ENCODE data around the gene HNRNPC. TPM values are rescaled to one million over a fixed set of nuclear protein-coding genes. Genes with fewer than 3 reads are reported as not detected.
"Not testable (repeated sequence)": the region's sequence is repeated elsewhere in the genome, so short reads cannot be mapped to it uniquely, and the experiment has no call there.

The HNRNPC gene
- polyA plus RNA-seq, 1 donor = 668 TPM

DNA sequence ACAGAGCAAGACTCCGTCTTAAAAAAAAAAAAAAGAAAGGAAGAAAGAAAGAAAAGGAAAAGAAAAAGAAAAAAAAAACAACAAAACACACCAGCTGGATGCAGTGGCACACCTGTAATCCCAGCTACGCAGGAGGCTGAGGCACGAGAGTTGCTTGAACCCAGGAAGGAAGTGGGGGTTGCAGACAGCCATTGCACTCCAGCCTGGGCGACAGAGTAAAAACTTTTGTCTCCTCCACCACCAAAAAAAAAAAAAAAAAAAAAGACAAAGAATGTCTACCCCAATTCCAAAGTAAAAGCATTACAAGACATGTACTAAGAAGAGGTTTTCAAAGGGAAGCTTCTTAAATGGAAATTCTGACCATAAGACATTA, 53.4 kb downstream of the HNRNPC start:
- Histone ChIP-seq H3K36me3 (ENCODE audit: control insufficient read depth, insufficient read depth, low read length) (peaks cover 78% of the 10 kb centered on the region), H3K27me3 (ENCODE audit: control insufficient read depth, insufficient read depth, low read length) (no peaks in the 10 kb centered on the region), H3K4me1 (ENCODE audit: control insufficient read depth, insufficient read depth, low read length) (no peaks in the 10 kb centered on the region), H3K9me3 (ENCODE audit: control insufficient read depth, low read depth, low read length) (no peaks in the 10 kb centered on the region), H3K4me3 (ENCODE audit: low read length) (no peak overlapping the region), H3K27ac (ENCODE audit: low read length) (no peak overlapping the region)
- 60% methylated on average over 1 of the region's 4 CpGs for WGBS (ENCODE audit: insufficient coverage, low lambda C conversion rate)
- DNase-seq = no peak

DNA sequence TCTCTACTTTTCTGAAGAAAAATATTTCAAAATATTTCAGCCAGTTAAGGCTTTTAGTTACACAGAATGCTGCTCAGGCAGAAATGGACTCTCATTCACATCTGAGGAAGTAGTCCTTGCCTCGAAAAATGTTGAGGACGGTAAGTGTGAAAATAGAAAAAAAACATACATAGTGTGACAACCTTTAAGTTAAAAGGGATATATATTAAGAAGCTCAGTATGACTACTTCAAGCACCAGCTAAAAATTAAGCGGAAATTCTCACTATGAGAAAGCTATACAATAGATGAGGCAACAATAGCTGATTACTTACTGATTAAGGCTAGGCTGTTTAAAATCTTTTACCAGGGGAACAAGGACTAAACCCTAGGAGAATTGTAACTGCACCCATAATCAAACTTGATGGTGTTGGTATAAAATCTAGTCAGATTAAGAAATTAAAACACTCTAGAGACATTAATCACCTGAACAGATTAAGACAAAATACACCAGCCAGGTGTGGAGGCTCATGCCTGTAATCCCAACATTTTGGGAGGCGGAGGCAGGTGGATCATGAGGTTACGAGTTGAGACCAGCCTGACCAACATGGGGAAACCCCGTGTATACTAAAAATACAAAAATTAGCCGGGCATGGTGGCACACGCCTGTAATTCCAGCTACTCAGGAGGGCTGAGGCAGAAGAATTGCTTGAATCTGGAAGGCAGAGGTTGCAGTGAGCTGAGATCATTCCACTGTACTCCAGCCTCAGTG, 53.9 kb downstream of the HNRNPC start:
- Histone ChIP-seq H3K4me1 (ENCODE audit: control insufficient read depth, insufficient read depth, low read length) (no peaks in the 10 kb centered on the region), H3K27me3 (ENCODE audit: control insufficient read depth, insufficient read depth, low read length) (no peaks in the 10 kb centered on the region), H3K27ac (ENCODE audit: low read length) (no peak overlapping the region), H3K9me3 (ENCODE audit: control insufficient read depth, low read depth, low read length) (no peaks in the 10 kb centered on the region), H3K36me3 (ENCODE audit: control insufficient read depth, insufficient read depth, low read length) (peaks cover 72% of the 10 kb centered on the region), H3K4me3 (ENCODE audit: low read length) (no peak overlapping the region)
- DNase-seq = no peak
- WGBS (ENCODE audit: insufficient coverage, low lambda C conversion rate) = 90% methylated on average over 3 of the region's 8 CpGs

- Histone ChIP-seq H3K4me3 (ENCODE audit: low read length) (no peak overlapping the region), H3K4me1 (ENCODE audit: control insufficient read depth, insufficient read depth, low read length) (no peaks in the 10 kb centered on the region), H3K36me3 (ENCODE audit: control insufficient read depth, insufficient read depth, low read length) (peaks cover 73% of the 10 kb centered on the region), H3K27me3 (ENCODE audit: control insufficient read depth, insufficient read depth, low read length) (no peaks in the 10 kb centered on the region), H3K27ac (ENCODE audit: low read length) (no peak overlapping the region), H3K9me3 (ENCODE audit: control insufficient read depth, low read depth, low read length) (no peaks in the 10 kb centered on the region)
- DNase-seq = no peak
- WGBS (ENCODE audit: insufficient coverage, low lambda C conversion rate) = no CpG with 5 or more reads among the region's 1 CpG
Measured at GRCh38 chr14:21213652-21214051, 55.6 kb downstream of the HNRNPC start.

DNA sequence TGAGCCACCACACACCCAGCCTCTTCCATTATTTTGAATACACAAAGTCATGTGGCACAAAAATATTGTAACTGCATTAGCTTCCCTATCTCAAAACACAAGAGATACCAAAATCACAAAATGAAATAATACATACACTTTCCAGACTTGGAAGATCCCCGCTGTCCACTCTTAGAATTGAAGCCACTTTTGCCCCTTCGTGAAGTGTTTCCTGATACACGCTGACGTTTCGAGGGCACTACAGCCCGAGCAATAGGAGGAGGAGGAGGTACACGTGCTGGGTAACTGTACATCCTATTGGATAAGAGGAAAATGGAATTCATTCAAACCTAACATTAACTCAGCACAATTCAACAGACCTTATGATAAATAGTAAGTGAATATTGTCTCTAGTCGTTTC, 56.4 kb downstream of the HNRNPC start:
- H3K4me1 ChIP-seq (ENCODE audit: control insufficient read depth, insufficient read depth, low read length); H3K27me3 ChIP-seq (ENCODE audit: control insufficient read depth, insufficient read depth, low read length); H3K27ac ChIP-seq (ENCODE audit: low read length); H3K4me3 ChIP-seq (ENCODE audit: low read length); H3K9me3 ChIP-seq (ENCODE audit: control insufficient read depth, low read depth, low read length); DNase-seq: not testable (repeated sequence)
- WGBS (ENCODE audit: insufficient coverage, low lambda C conversion rate) = 75% methylated on average over 1 of the region's 8 CpGs
- H3K36me3 ChIP-seq (ENCODE audit: control insufficient read depth, insufficient read depth, low read length) = peaks cover 72% of the 10 kb centered on the region

GRCh38 chr14:21211509-21211908, 57.7 kb downstream of the HNRNPC start:
- Histone ChIP-seq H3K36me3 (ENCODE audit: control insufficient read depth, insufficient read depth, low read length) (peaks cover 78% of the 10 kb centered on the region), H3K9me3 (ENCODE audit: control insufficient read depth, low read depth, low read length) (no peaks in the 10 kb centered on the region), H3K4me1 (ENCODE audit: control insufficient read depth, insufficient read depth, low read length) (no peaks in the 10 kb centered on the region), H3K27me3 (ENCODE audit: control insufficient read depth, insufficient read depth, low read length) (no peaks in the 10 kb centered on the region), H3K27ac (ENCODE audit: low read length) (no peak overlapping the region), H3K4me3 (ENCODE audit: low read length) (no peak overlapping the region)
- WGBS (ENCODE audit: insufficient coverage, low lambda C conversion rate) = 80% methylated on average over 1 of the region's 3 CpGs
- DNase-seq = no peak

DNA sequence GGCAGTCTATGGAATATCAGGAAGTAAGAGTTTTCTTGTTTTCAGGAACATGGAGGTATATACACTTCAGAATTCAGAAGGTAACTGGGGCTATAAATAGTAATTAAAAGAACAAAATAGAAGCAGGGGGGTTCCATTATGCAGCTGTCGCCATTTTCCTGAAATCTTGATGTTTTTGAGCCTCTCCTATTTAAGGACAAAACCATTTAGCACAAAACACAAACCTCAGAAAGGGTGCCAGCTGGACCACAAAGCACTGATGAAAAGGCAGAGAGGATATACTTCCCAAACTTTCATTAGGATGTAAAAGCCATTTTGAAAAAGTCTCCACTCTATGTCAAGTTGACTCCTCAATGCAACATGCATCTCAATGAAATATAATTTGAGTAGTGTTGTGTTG, 59.2 kb downstream of the HNRNPC start:
- DNase-seq = no peak
- Histone ChIP-seq H3K9me3 (ENCODE audit: control insufficient read depth, low read depth, low read length) (no peaks in the 10 kb centered on the region), H3K4me3 (ENCODE audit: low read length) (no peak overlapping the region), H3K4me1 (ENCODE audit: control insufficient read depth, insufficient read depth, low read length) (no peaks in the 10 kb centered on the region), H3K27me3 (ENCODE audit: control insufficient read depth, insufficient read depth, low read length) (no peaks in the 10 kb centered on the region), H3K27ac (ENCODE audit: low read length) (no peak overlapping the region), H3K36me3 (ENCODE audit: control insufficient read depth, insufficient read depth, low read length) (peaks cover 66% of the 10 kb centered on the region)
- WGBS (ENCODE audit: insufficient coverage, low lambda C conversion rate) = no CpG with 5 or more reads among the region's 1 CpG

- Histone ChIP-seq H3K27me3 (ENCODE audit: control insufficient read depth, insufficient read depth, low read length) (no peaks in the 10 kb centered on the region), H3K9me3 (ENCODE audit: control insufficient read depth, low read depth, low read length) (no peaks in the 10 kb centered on the region), H3K27ac (ENCODE audit: low read length) (no peak overlapping the region), H3K36me3 (ENCODE audit: control insufficient read depth, insufficient read depth, low read length) (peaks cover 67% of the 10 kb centered on the region), H3K4me1 (ENCODE audit: control insufficient read depth, insufficient read depth, low read length) (no peaks in the 10 kb centered on the region), H3K4me3 (ENCODE audit: low read length) (no peak overlapping the region)
- no peak for DNase-seq
- WGBS (ENCODE audit: insufficient coverage, low lambda C conversion rate) = 100% methylated on average over 1 of the region's 1 CpG
Measured at GRCh38 chr14:21209185-21209584, 60.1 kb downstream of the HNRNPC start.

DNA sequence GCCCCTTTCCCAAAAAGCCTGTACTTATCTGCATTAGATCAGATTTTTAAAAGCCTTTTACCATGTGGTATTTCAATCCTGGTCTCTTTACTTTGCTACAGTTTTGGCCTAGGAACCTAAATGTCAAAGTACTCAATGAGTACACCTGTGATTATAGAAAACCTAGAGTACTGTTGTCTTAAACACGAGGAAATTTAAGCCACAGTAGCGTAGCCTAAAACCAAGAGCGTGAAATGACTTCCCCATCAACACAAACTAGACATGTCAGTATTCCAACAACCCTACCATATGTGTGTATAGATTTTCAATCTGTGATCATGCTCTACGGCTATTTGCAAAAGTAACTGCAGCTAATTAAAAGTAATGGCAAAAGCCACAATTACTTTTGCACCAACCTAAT, 60.7 kb downstream of the HNRNPC start:
- H3K36me3 ChIP-seq (ENCODE audit: control insufficient read depth, insufficient read depth, low read length) = peaks cover 65% of the 10 kb centered on the region
- H3K4me3 ChIP-seq (ENCODE audit: low read length) = no peak overlapping the region
- no peak for DNase-seq
- H3K27ac ChIP-seq (ENCODE audit: low read length) = no peak overlapping the region
- no peaks in the 10 kb centered on the region for H3K27me3 ChIP-seq (ENCODE audit: control insufficient read depth, insufficient read depth, low read length)
- 100% methylated on average over 1 of the region's 4 CpGs for WGBS (ENCODE audit: insufficient coverage, low lambda C conversion rate)
- H3K4me1 ChIP-seq (ENCODE audit: control insufficient read depth, insufficient read depth, low read length) = no peaks in the 10 kb centered on the region
- no peaks in the 10 kb centered on the region for H3K9me3 ChIP-seq (ENCODE audit: control insufficient read depth, low read depth, low read length)

DNA sequence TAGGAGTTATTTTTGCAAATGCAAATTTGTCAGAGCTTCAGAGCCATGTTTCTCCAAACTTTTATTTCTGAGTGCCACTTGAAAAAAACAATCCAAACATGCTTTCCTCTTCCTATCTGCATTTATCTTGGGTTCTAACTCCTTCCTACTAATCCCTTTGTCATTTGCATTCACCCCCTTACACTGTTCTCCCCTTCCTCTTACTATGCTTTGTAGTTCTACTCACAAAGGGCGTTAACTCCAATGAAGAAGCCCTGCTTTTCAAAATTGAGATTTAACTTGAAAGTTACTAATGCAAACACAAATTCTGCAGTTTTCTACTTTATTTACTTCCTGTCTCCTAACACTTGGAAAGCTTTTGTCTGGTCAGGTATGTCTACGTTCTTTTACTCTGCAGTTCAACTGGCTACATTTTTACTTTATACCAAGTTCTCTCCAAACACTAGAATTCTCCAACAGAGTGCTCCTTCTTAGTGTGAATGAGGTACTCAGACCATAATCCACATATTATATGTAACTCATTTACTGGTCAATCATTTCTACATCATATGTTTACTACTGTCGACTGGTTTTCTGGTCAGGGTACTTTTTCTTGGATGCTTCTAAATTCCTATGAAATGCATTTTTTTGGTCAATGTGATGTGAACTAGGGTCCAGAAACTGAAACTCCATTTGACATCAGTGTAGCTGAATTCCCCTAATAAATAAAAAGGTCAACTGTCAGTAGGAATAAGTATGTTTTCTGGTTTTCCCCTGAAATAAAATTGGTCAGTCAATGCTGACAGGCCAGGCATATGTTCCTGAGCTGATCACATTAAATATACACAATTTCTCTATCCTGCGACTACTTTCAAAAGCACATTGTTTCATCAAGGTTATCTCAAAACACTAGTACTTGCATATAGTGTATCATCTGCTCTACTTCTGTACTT, 62.2 kb downstream of the HNRNPC start:
- WGBS (ENCODE audit: insufficient coverage, low lambda C conversion rate) = 82% methylated on average over 2 of the region's 4 CpGs
- no peaks in the 10 kb centered on the region for H3K4me1 ChIP-seq (ENCODE audit: control insufficient read depth, insufficient read depth, low read length)
- H3K36me3 ChIP-seq (ENCODE audit: control insufficient read depth, insufficient read depth, low read length) = peaks cover 53% of the 10 kb centered on the region
- no peaks in the 10 kb centered on the region for H3K9me3 ChIP-seq (ENCODE audit: control insufficient read depth, low read depth, low read length)
- no peak overlapping the region for H3K4me3 ChIP-seq (ENCODE audit: low read length)
- no peak overlapping the region for H3K27ac ChIP-seq (ENCODE audit: low read length)
- no peak for DNase-seq
- no peaks in the 10 kb centered on the region for H3K27me3 ChIP-seq (ENCODE audit: control insufficient read depth, insufficient read depth, low read length)

DNA sequence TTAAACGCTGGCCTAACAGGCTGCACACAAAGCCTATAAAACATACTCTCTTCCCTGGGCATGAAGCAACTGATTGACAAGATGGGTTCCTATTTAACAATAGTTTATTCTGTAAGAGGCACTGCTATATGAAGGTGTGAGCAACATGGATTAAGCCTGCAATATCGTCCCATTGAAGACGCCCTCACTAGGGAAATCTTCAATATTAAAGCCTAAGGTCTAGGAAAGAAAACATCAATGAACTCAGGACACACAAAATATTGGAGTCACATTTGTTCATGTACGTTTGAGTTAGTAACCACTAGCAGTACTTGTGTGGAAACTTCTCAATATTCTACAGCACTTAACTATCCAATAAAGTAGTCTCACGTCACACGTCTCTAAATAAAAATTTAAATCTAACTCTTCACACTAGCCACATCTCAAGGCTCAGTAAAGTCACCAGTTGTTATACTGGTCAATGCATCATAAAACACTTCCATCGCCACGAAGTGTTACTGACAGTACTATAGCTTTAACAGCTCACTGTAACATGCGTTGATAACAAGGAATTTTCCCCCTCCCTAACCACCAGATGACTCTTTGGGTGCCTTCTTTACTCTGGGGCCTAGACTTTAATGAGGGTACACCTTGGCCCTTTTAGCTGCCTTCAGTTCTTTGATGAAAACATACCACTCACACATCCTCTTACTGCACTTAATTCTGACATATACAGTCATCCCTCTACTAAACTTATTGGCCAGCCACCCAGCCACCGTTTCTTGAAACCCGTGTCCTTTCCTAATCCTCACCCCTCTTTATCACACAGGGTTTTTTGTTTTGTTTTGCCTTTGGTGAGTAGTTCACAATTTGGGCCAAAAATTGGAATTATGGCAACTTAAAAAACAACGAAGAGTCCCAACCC, 63.3 kb downstream of the HNRNPC start:
- Histone ChIP-seq H3K4me3 (ENCODE audit: low read length) (no peak overlapping the region), H3K36me3 (ENCODE audit: control insufficient read depth, insufficient read depth, low read length) (peaks cover 42% of the 10 kb centered on the region), H3K27ac (ENCODE audit: low read length) (no peak overlapping the region), H3K4me1 (ENCODE audit: control insufficient read depth, insufficient read depth, low read length) (no peaks in the 10 kb centered on the region), H3K9me3 (ENCODE audit: control insufficient read depth, low read depth, low read length) (no peaks in the 10 kb centered on the region), H3K27me3 (ENCODE audit: control insufficient read depth, insufficient read depth, low read length) (no peaks in the 10 kb centered on the region)
- DNase-seq = no peak
- 87% methylated on average over 3 of the region's 12 CpGs for WGBS (ENCODE audit: insufficient coverage, low lambda C conversion rate)

All from large intestine (tissue), 3 donors.